ENCODE data around the gene GALNT18.

DNA sequence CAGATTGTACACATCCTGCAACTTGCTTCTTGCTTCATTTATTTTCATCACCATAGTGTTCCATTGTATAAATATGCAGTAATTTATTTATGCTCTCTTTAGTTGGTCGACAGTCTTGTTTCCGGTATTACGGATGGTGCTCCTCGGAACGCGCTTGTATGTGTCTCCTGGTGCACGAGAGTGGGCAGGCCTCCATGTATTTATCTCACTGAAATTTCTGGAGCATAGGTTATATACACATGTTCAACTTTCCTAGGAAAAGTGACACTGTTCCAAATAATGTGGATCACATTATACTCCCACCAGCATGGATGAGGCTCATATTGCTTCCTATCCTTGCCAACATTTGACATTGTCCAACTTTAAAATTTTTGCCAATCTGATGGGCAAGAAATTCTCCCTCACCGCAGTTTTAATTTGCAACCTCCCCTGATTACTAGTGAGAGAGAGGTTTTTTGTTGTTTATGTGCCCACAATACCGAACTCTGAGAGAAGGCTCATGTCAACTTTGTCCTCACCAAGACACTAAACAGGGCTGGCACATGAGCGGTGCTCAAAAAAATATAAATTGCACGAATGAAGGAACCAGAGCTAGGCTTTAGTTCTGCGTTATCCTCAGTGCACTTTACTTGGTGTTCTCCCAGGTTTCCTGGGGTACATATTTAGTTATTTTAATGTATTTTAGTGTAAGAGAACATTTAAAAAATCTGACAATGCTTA lies 272.5 kb downstream of the GALNT18 start:
- TF ChIP-seq, protein P1, sequence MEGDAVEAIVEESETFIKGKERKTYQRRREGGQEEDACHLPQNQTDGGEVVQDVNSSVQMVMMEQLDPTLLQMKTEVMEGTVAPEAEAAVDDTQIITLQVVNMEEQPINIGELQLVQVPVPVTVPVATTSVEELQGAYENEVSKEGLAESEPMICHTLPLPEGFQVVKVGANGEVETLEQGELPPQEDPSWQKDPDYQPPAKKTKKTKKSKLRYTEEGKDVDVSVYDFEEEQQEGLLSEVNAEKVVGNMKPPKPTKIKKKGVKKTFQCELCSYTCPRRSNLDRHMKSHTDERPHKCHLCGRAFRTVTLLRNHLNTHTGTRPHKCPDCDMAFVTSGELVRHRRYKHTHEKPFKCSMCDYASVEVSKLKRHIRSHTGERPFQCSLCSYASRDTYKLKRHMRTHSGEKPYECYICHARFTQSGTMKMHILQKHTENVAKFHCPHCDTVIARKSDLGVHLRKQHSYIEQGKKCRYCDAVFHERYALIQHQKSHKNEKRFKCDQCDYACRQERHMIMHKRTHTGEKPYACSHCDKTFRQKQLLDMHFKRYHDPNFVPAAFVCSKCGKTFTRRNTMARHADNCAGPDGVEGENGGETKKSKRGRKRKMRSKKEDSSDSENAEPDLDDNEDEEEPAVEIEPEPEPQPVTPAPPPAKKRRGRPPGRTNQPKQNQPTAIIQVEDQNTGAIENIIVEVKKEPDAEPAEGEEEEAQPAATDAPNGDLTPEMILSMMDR (conservative IDR thresholded peaks at IDR 0.05): no peak
- no peak for TF ChIP-seq ZFX (IDR thresholded peaks at IDR 0.05)
